Transverse colon (tissue), 4 donors: Measurements from ENCODE around the gene MTHFD1L.

ENCODE experiments used
- POLR2A ChIP-seq: fragments of 450-650 bp; IDR thresholded peaks from one replicate; pipeline ENCODE4 v1.6.1; 2016; ENCODE audit warnings: antibody characterized with exemption, mild to moderate bottlenecking, moderate library complexity
- POLR2AphosphoS5 ChIP-seq, 3 donors: sonication (generic); formaldehyde crosslinking; IDR thresholded peaks; one replicate each; pipeline ENCODE4 v1.6.1; 2016; ENCODE audit warnings: antibody characterized with exemption in 3 of 3
- TF ChIP-seq, protein P1 (sequence below), 5 experiments: fragments of 200-600 bp in 3 of 5; fragments of 450-650 bp in 2 of 5; sonication (generic) in 3 of 5; IDR thresholded peaks; 1 replicate in 2 of 5; 2 replicates in 3 of 5; pipeline ENCODE4 v1.5.1; 2016 to 2017; ENCODE audit warnings: antibody characterized with exemption in 5 of 5, inconsistent platforms in 3 of 5, mild to moderate bottlenecking in 2 of 5, moderate library complexity in 1 of 5

DNA sequence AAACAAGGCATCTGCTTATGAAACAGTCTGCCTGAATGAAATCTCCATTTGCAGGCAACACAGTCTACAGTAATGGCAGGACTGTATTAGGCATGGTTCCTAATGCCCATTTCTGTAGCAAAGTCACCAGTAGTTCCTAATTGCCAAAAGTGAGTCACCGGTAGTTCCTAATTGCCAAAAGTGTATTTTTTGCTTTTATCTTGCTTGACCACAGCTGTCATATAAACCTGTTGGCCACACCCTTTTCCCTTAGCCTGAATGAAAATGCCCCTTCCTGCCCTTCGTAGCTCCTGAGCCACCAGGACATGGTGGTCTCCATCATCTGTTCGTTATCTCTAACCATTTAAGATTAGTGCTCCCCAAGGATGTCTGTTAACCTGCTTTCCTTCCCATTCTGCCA is 34.5 kb downstream of the MTHFD1L start:
- no peak for TF ChIP-seq POLR2A
- TF ChIP-seq, protein P1, sequence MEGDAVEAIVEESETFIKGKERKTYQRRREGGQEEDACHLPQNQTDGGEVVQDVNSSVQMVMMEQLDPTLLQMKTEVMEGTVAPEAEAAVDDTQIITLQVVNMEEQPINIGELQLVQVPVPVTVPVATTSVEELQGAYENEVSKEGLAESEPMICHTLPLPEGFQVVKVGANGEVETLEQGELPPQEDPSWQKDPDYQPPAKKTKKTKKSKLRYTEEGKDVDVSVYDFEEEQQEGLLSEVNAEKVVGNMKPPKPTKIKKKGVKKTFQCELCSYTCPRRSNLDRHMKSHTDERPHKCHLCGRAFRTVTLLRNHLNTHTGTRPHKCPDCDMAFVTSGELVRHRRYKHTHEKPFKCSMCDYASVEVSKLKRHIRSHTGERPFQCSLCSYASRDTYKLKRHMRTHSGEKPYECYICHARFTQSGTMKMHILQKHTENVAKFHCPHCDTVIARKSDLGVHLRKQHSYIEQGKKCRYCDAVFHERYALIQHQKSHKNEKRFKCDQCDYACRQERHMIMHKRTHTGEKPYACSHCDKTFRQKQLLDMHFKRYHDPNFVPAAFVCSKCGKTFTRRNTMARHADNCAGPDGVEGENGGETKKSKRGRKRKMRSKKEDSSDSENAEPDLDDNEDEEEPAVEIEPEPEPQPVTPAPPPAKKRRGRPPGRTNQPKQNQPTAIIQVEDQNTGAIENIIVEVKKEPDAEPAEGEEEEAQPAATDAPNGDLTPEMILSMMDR (IDR thresholded peaks at IDR 0.05), result no peak
- no peak for TF ChIP-seq POLR2AphosphoS5 (IDR thresholded peaks at IDR 0.05)
